ENCODE results near the gene LCA5L.
A peak's percentile ranks its signal among the peaks of the same experiment; 100 is the strongest.
"Not testable (repeated sequence)": the region's sequence is repeated elsewhere in the genome, so short reads cannot be mapped to it uniquely, and the experiment has no call there.

Gene LCA5L

DNA sequence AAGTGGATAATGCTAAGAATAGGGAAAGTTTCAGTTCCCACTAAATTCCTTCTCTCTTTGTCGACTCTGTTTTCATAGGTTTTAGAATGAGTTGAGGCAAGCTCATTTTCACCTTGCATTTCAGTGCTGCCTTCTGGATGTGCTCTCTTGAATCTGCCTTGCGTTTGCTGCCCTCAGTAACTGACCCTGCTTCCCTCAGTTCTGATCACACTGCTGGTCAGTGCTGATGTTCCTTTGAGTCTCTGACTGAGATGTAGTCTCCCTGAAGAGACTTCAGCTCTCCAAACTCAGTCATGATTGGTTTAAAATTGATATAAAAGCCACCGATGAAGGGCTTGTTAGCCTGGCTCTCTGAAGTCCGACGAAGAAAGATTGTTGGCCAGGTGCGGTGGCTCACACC lies 71.5 kb downstream of the LCA5L start:
- H3K27ac Mint-ChIP-seq, result no peak overlapping the region
- H3K9me3 Mint-ChIP-seq, result no peaks in the 10 kb centered on the region
- H3K4me1 Mint-ChIP-seq, result no peaks in the 10 kb centered on the region
- H3K36me3 Mint-ChIP-seq (ENCODE audit: low read depth), result no peaks in the 10 kb centered on the region
- TF ChIP-seq, protein P1, sequence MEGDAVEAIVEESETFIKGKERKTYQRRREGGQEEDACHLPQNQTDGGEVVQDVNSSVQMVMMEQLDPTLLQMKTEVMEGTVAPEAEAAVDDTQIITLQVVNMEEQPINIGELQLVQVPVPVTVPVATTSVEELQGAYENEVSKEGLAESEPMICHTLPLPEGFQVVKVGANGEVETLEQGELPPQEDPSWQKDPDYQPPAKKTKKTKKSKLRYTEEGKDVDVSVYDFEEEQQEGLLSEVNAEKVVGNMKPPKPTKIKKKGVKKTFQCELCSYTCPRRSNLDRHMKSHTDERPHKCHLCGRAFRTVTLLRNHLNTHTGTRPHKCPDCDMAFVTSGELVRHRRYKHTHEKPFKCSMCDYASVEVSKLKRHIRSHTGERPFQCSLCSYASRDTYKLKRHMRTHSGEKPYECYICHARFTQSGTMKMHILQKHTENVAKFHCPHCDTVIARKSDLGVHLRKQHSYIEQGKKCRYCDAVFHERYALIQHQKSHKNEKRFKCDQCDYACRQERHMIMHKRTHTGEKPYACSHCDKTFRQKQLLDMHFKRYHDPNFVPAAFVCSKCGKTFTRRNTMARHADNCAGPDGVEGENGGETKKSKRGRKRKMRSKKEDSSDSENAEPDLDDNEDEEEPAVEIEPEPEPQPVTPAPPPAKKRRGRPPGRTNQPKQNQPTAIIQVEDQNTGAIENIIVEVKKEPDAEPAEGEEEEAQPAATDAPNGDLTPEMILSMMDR (IDR thresholded peaks at IDR 0.05; ENCODE audit: unreplicated experiment in 3 of 3), result no peak
- H3K4me3 Mint-ChIP-seq, result no peak overlapping the region
- peaks cover 6% of the 10 kb centered on the region for H3K27me3 Mint-ChIP-seq (ENCODE audit: low read depth)

DNA sequence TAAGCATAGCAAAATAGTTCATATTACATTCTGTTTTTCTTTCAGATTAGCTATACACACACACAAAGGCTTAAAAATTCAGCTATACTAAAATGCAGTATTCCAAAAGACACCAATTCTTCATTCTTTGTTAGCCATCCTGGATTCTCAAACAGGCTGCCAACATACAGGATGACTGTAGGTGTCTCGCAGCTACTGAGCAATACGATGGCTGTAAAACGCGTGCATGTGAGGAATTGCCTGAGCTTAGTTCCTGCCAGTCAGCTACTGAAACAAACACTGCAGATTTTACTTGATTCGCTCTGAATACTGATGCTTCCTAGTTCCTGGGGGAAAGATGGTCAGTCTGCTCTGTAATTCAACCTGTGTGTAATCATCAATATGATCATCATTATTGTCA lies 71.9 kb downstream of the LCA5L start:
- Mint-ChIP-seq H3K4me3 (no peak overlapping the region), H3K36me3 (ENCODE audit: low read depth) (no peaks in the 10 kb centered on the region), H3K27ac (no peak overlapping the region), H3K9me3 (no peaks in the 10 kb centered on the region), H3K4me1 (no peaks in the 10 kb centered on the region), H3K27me3 (ENCODE audit: low read depth) (peaks cover 6% of the 10 kb centered on the region)
- TF ChIP-seq, protein P1 (IDR thresholded peaks at IDR 0.05; ENCODE audit: unreplicated experiment in 3 of 3), result peak; percentile 38 to 51 (median 48)

DNA sequence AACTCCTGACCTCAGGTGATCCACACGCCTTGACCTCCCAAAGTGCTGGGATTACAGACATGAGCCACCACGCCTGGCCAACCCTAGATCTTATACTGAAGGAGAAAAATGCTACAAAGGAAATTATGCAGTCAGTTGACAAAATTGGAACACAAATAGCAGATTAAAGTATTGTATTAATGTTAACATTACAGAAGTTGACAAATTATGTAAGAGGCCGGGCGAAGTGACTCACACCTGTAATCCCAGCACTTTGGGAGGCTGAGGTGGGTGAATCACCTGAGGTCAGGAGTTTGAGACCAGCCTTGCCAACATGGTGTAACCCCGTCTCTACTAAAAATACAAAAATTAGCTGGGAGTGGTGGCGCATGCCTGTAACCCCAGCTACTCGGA lies 75.7 kb downstream of the LCA5L start:
- H3K9me3 Mint-ChIP-seq; H3K4me3 Mint-ChIP-seq; H3K36me3 Mint-ChIP-seq (ENCODE audit: low read depth); H3K4me1 Mint-ChIP-seq; H3K27me3 Mint-ChIP-seq (ENCODE audit: low read depth); H3K27ac Mint-ChIP-seq: not testable (repeated sequence)

DNA sequence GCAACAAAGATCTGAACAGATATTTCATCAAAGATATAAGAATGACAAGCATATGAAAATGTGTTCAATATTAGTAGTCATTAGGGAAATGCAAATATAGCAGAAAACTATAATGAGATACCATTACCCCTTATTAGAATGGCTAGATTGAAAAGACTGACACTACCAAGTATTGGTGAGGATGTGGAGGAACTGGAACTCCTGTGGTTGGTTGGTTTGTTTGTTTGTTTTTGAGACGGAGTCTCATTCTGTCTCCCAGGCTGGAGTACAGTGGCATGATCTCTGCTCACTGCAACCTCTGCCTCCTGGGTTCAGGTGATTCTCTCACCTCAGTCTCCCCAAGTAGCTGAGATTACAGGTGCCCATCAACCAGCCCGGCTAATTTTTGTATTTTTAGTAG lies 77.8 kb downstream of the LCA5L start:
- H3K27me3 Mint-ChIP-seq (ENCODE audit: low read depth), result no peaks in the 10 kb centered on the region
- H3K4me3 Mint-ChIP-seq, result no peak overlapping the region
- no peak overlapping the region for H3K27ac Mint-ChIP-seq
- H3K4me1 Mint-ChIP-seq, result no peaks in the 10 kb centered on the region
- TF ChIP-seq, protein P1 (IDR thresholded peaks at IDR 0.05; ENCODE audit: unreplicated experiment in 3 of 3), result no peak
- no peaks in the 10 kb centered on the region for H3K36me3 Mint-ChIP-seq (ENCODE audit: low read depth)
- peaks cover 6% of the 10 kb centered on the region for H3K9me3 Mint-ChIP-seq

DNA sequence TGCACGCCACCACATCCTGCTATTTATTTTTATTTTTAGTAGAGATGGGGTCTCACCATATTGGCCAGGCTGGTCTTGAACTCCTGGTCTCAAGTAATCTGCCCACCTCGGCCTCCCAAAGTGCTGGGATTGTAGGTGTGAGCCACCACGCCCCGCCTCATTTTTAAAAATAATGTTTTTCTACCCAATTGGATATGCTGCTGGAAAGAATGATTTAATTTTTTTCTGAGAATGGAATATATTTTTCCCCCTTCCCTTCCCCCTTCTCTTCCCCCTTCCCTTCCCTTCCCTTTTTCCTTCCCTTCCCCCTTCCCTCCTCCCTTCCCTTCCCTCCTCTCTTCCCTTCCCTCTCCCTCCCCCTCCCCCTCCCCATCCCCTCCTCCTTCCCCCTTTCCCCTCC lies 79.0 kb downstream of the LCA5L start:
- Mint-ChIP-seq H3K4me3 (no peak overlapping the region), H3K4me1 (no peaks in the 10 kb centered on the region), H3K27ac (no peak overlapping the region), H3K9me3 (peaks cover 6% of the 10 kb centered on the region), H3K36me3 (ENCODE audit: low read depth) (no peaks in the 10 kb centered on the region), H3K27me3 (ENCODE audit: low read depth) (no peaks in the 10 kb centered on the region)
- TF ChIP-seq, protein P1 (IDR thresholded peaks at IDR 0.05; ENCODE audit: unreplicated experiment in 3 of 3), result no peak

DNA sequence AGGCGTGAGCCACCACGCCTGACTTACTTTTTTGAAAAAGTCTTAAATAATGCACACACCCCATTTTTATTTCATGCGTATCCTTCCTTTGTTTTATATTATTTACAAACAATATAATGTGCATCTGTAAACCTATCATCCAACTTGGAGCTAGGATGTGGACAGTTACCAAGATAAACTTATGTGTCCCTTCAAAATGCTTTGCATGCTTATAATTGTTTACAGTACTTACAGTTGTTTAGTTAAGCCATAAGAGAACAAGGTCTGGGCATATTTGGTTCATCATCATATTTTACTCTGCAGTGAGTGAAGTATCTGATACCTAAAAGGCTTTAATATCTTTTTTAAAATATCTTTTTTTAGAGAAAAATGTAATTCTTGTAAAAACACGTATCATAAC lies 80.6 kb downstream of the LCA5L start:
- Mint-ChIP-seq H3K36me3 (ENCODE audit: low read depth) (no peaks in the 10 kb centered on the region), H3K27ac (no peak overlapping the region), H3K27me3 (ENCODE audit: low read depth) (no peaks in the 10 kb centered on the region), H3K9me3 (peaks cover 6% of the 10 kb centered on the region), H3K4me3 (no peak overlapping the region), H3K4me1 (no peaks in the 10 kb centered on the region)
- TF ChIP-seq, protein P1 (IDR thresholded peaks at IDR 0.05; ENCODE audit: unreplicated experiment in 3 of 3), result no peak
